Uterus (tissue), 4 donors: Measurements from ENCODE around the gene PRX. TPM values are rescaled to one million over a fixed set of nuclear protein-coding genes. Genes with fewer than 3 reads are reported as not detected.
A peak's percentile ranks its signal among the peaks of the same experiment; 100 is the strongest.

Experiments
- DNase-seq, 2 donors: peaks; one replicate each; pipeline ENCODE4 v3.0.0-alpha.2; 2019 to 2020
- H3K27ac ChIP-seq, 2 donors: fragments of 200-600 bp; sonication (generic); 1 replicate in 1 of 2; 2 replicates in 1 of 2; pipeline ENCODE4 v1.5.1; 2016 to 2018
- H3K27me3 ChIP-seq, 2 donors: fragments of 200-600 bp; sonication (generic); one replicate each; pipeline ENCODE4 v1.5.1; 2018 to 2019; ENCODE audit warnings: control low read depth in 1 of 2
- H3K36me3 ChIP-seq, 2 donors: fragments of 200-600 bp; sonication (generic); one replicate each; pipeline ENCODE4 v1.5.1; 2019; ENCODE audit warnings: control low read depth in 1 of 2
- H3K4me1 ChIP-seq, 2 donors: fragments of 200-600 bp; sonication (generic); one replicate each; pipeline ENCODE4 v1.5.1; 2018 to 2019; ENCODE audit warnings: control low read depth in 1 of 2
- H3K4me3 ChIP-seq, 2 donors: fragments of 200-600 bp; sonication (generic); 1 replicate in 1 of 2; 2 replicates in 1 of 2; pipeline ENCODE4 v1.5.1; 2018 to 2019; ENCODE audit warnings: mild to moderate bottlenecking in 1 of 2
- H3K9me3 ChIP-seq, 2 donors: fragments of 200-600 bp; sonication (generic); one replicate each; pipeline ENCODE4 v1.5.1; 2019; ENCODE audit warnings: control low read depth in 1 of 2
- CTCF ChIP-seq, 4 experiments: fragments of 200-600 bp in 2 of 4; fragments of 450-650 bp in 2 of 4; sonication (generic) in 2 of 4; IDR thresholded peaks; one replicate each; pipeline ENCODE4 v1.5.1; 2016 to 2019; ENCODE audit warnings: antibody characterized with exemption in 4 of 4, mild to moderate bottlenecking in 2 of 4, moderate library complexity in 1 of 4
- POLR2A ChIP-seq, 2 donors: fragments of 450-650 bp; IDR thresholded peaks; one replicate each; pipeline ENCODE4 v1.6.1; 2016; ENCODE audit warnings: antibody characterized with exemption in 2 of 2, mild to moderate bottlenecking in 1 of 2, moderate library complexity in 1 of 2
- intact Hi-C: fragments of 100-400 bp; cut with DNase I; formaldehyde crosslinking; loops from one replicate; pipeline ENCODE4 v1.15.1; 2023; ENCODE audit warnings: low total_unique reads
- total RNA-seq, 4 donors: library from RNA; depleted of rRNA in 3 of 4; stranded (reverse); fragments of >200 nt in 3 of 4; gene quantifications; one replicate each; pipeline versions ENCODE4 v1.1.0 to v1.2.4, GENCODE V29; 2014 to 2023
- donor health status: DM: yes; HTN: yes; CAD: no.

The PRX gene
- total RNA-seq, 4 donors from 2014 or later = 3.3 to 7.5 (median 4.8) TPM

DNA sequence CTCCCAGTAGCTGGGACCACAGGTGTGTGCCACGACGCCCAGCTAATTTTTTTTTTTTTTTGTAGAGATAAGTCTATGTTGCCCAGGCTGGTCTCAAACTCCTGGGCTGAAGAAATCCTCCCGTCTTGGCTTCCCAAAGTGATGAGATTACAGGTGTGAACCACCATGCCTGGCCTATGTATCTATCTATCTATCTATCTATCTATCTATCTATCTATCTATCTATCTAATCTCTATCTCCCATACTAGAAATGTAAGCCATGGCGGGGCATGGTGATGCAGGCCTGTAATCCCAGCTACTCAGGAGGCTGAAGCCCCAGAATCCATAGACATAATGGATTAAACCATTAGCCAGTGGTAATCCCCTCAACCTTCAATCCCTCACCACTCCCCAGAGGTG is 37.5 kb upstream of the PRX start:
- no peaks in the 10 kb centered on the region for H3K27me3 ChIP-seq
- H3K27ac ChIP-seq = no peak overlapping the region
- no peaks in the 10 kb centered on the region for H3K36me3 ChIP-seq
- DNase-seq = no peak
- no peaks in the 10 kb centered on the region for H3K9me3 ChIP-seq
- TF ChIP-seq POLR2A (IDR thresholded peaks at IDR 0.05) = no peak
- TF ChIP-seq CTCF (IDR thresholded peaks at IDR 0.05) = no peak
- H3K4me3 ChIP-seq = no peak overlapping the region
- H3K4me1 ChIP-seq = no peaks in the 10 kb centered on the region
- intact Hi-C loops = no loop called here

GRCh38 chr19:40449506-40449905 is 36.3 kb upstream of the PRX start:
- Histone ChIP-seq H3K27ac (no peak overlapping the region), H3K4me1 (no peaks in the 10 kb centered on the region), H3K4me3 (no peak overlapping the region), H3K36me3 (no peaks in the 10 kb centered on the region), H3K9me3 (no peaks in the 10 kb centered on the region), H3K27me3 (no peaks in the 10 kb centered on the region)
- no peak for TF ChIP-seq POLR2A (IDR thresholded peaks at IDR 0.05)
- TF ChIP-seq CTCF (IDR thresholded peaks at IDR 0.05) = no peak
- DNase-seq = no peak
- intact Hi-C loops = no loop called here

GRCh38 chr19:40446263-40446784 is 33.1 kb upstream of the PRX start:
- H3K27ac ChIP-seq = no peak overlapping the region
- no peaks in the 10 kb centered on the region for H3K36me3 ChIP-seq
- no peak for DNase-seq
- H3K27me3 ChIP-seq = no peaks in the 10 kb centered on the region
- H3K4me3 ChIP-seq = no peak overlapping the region
- no peak for TF ChIP-seq CTCF (IDR thresholded peaks at IDR 0.05)
- TF ChIP-seq POLR2A (IDR thresholded peaks at IDR 0.05) = no peak
- intact Hi-C loops = no loop called here
- H3K4me1 ChIP-seq = peaks cover 0 to 6% of the 10 kb centered on the region in 2 donors
- H3K9me3 ChIP-seq = no peaks in the 10 kb centered on the region

GRCh38 chr19:40445780-40446262 is 32.6 kb upstream of the PRX start:
- Histone ChIP-seq H3K36me3 (no peaks in the 10 kb centered on the region), H3K27ac (peak overlapping the region in 1 of 2 donors; percentile 95), H3K4me3 (no peak overlapping the region), H3K4me1 (peaks cover 0 to 6% of the 10 kb centered on the region in 2 donors), H3K27me3 (no peaks in the 10 kb centered on the region), H3K9me3 (no peaks in the 10 kb centered on the region)
- TF ChIP-seq CTCF (IDR thresholded peaks at IDR 0.05) (no peak), POLR2A (IDR thresholded peaks at IDR 0.05) (no peak)
- no peak for DNase-seq
- intact Hi-C loops = no loop called here

DNA sequence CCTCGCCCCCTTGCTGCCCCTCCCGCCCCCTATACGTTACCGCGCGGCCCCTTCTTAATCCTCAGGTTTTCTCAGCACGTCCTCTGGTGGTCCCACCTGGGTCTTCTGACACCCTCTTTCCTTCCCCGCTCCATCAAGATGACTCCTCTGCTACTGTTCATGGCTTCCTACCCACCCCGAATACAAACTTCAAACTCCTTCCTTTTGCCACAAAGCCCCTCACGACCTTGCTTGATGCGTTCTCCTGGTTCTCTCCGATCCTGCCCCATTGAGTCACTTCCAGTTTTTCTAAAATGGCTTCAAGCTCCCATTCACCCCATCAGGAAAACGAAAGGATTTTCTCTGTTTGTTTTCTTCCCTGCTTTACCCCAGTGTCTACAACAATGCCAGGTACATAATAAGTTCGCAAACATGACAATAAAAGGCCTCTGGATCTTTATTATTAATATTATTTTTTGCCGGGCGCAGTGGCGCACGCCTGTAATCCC is 31.7 kb upstream of the PRX start:
- H3K36me3 ChIP-seq = no peaks in the 10 kb centered on the region
- intact Hi-C loops = no loop called here

More for the DNA sequence above, 31.7 kb upstream of the PRX start:
- Histone ChIP-seq H3K4me1 (peaks cover 0 to 6% of the 10 kb centered on the region in 2 donors), H3K27me3 (no peaks in the 10 kb centered on the region), H3K9me3 (no peaks in the 10 kb centered on the region), H3K4me3 (peak overlapping the region; percentile 74 to 94), H3K27ac (peak overlapping the region; percentile 95 to 98)
- peak; percentile 42 to 67 (median 53) for TF ChIP-seq CTCF (IDR thresholded peaks at IDR 0.05)
- TF ChIP-seq POLR2A (IDR thresholded peaks at IDR 0.05) = no peak
- no peak for DNase-seq
